Loucy (cell line): Measurements from ENCODE around the gene WNK4.

Experiments
- EZH2phosphoT487 ChIP-seq: fragments of 200-600 bp; IDR thresholded peaks from 2 replicates; pipeline ENCODE4 v1.6.1; 2018; ENCODE audit warnings: antibody characterized with exemption, mild to moderate bottlenecking, moderate library complexity, borderline replicate concordance
- TF ChIP-seq, protein P1 (sequence below): fragments of 200-600 bp; sonication (generic); conservative IDR thresholded peaks from 2 replicates; pipeline ENCODE4 v1.5.1; 2014; ENCODE audit warnings: mild to moderate bottlenecking, antibody characterized with exemption, low read length

GRCh38 chr17:42748908-42749798 lies 31.3 kb upstream of the WNK4 start:
- TF ChIP-seq, protein P1, sequence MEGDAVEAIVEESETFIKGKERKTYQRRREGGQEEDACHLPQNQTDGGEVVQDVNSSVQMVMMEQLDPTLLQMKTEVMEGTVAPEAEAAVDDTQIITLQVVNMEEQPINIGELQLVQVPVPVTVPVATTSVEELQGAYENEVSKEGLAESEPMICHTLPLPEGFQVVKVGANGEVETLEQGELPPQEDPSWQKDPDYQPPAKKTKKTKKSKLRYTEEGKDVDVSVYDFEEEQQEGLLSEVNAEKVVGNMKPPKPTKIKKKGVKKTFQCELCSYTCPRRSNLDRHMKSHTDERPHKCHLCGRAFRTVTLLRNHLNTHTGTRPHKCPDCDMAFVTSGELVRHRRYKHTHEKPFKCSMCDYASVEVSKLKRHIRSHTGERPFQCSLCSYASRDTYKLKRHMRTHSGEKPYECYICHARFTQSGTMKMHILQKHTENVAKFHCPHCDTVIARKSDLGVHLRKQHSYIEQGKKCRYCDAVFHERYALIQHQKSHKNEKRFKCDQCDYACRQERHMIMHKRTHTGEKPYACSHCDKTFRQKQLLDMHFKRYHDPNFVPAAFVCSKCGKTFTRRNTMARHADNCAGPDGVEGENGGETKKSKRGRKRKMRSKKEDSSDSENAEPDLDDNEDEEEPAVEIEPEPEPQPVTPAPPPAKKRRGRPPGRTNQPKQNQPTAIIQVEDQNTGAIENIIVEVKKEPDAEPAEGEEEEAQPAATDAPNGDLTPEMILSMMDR: no peak
- TF ChIP-seq EZH2phosphoT487: no peak
